K562 (cell line): Measurements from ENCODE around the gene PRM3.

ENCODE experiments used
- CBX8 ChIP-seq: fragments of 200-600 bp; sonication (generic); IDR thresholded peaks from 2 replicates; pipeline ENCODE4 v1.6.1; 2012; ENCODE audit warnings: borderline replicate concordance, mixed run types, low read depth, mild to moderate bottlenecking, moderate library complexity, mixed read lengths, low read length, control low read depth, inconsistent platforms; ENCODE audit not compliant: poor library complexity, severe bottlenecking; ENCODE audit errors: extremely low read depth
- CHD2 ChIP-seq: IDR thresholded peaks from 2 replicates; pipeline ENCODE4 v1.6.1; 2011; ENCODE audit warnings: low read depth, low read length
- ETV5 ChIP-seq: sonication (generic); formaldehyde crosslinking; IDR thresholded peaks from 2 replicates; pipeline ENCODE4 v1.4.0; 2020; ENCODE audit warnings: low read depth, mild to moderate bottlenecking, missing genetic modification reagents
- HBP1 ChIP-seq: fragments of 450-650 bp; formaldehyde crosslinking; IDR thresholded peaks from 2 replicates; pipeline ENCODE4 v1.4.0; 2022; ENCODE audit warnings: missing genetic modification characterization
- MYNN ChIP-seq, 2 experiments: sonication (generic); formaldehyde crosslinking in 1 of 2; IDR thresholded peaks; 2 replicates each; pipeline versions ENCODE4 v1.5.0 to v1.6.1; 2016 to 2020; ENCODE audit warnings: antibody characterized with exemption in 1 of 2, missing genetic modification reagents in 1 of 2
- NBN ChIP-seq: fragments of 450-650 bp; IDR thresholded peaks from 2 replicates; pipeline ENCODE4 v1.6.1; 2016; ENCODE audit warnings: low read depth, mild to moderate bottlenecking
- THAP7 ChIP-seq: fragments of 250-450 bp; sonication (Bioruptor Pico); IDR thresholded peaks from 2 replicates; pipeline ENCODE4 v1.5.0; 2021
- THRAP3 ChIP-seq: fragments of 450-650 bp; IDR thresholded peaks from 2 replicates; pipeline ENCODE4 v1.6.1; 2016; ENCODE audit warnings: mild to moderate bottlenecking, inconsistent platforms, borderline replicate concordance

GRCh38 chr16:11315510-11315909 is 42.1 kb upstream of the PRM3 start:
- TF ChIP-seq CHD2 (no peak), CBX8 (no peak), NBN (no peak), THAP7 (CRISPR knock-in tag) (no peak), HBP1 (CRISPR knock-in tag) (no peak), THRAP3 (no peak), ETV5 (no peak), MYNN (IDR thresholded peaks at IDR 0.05) (no peak), MYNN (CRISPR knock-in tag; IDR thresholded peaks at IDR 0.05) (no peak)
